ENCODE results near the gene SLC9A7.
"Not testable (repeated sequence)": the region's sequence is repeated elsewhere in the genome, so short reads cannot be mapped to it uniquely, and the experiment has no call there.

SLC9A7 gene

DNA sequence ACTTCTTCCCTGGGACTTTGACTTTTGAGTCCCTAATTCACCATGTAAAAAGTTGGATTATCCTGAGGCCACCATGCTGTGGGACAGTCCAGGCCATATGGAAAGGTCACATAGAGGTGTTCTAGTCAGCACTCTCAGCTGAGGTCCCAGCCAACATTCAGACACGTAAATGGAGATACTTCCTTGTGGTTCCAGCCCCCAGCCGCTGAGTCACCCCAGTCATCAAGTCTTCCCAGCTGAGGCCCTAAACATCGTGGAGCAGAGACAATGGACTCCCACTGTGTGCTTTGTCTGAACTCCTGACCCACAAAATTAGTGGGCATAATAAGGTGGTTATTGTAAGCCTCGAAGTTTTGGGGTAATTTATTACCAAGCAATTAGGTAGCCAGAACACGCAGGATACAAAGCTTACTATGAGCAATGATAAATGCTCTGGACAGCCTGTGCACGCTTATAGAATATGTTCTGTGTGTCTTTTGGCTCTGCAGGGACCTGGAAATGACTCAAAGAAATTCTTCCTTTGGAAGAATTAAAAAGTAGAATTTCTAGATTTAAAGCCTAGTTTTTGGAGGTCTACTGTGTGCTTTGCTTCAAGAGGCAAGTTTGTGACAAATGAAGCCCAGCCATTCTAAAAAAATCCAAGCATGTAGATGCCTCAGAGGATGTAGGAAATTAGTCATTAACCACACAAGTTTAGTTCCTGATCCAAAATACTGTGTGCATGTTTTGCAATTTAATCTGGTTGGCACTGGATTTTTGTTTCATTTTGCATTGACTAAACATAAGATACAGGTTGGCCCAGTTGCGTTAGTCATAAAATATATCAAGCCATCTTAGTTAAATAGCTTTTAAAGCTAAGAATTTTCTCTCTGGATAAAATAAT is 33.2 kb upstream of the SLC9A7 start:
- DNase-seq (ENCODE audit: low read depth) = no peak
- no peak overlapping the region for H3K4me3 ChIP-seq (ENCODE audit: low read length)
- TF ChIP-seq, protein P1, sequence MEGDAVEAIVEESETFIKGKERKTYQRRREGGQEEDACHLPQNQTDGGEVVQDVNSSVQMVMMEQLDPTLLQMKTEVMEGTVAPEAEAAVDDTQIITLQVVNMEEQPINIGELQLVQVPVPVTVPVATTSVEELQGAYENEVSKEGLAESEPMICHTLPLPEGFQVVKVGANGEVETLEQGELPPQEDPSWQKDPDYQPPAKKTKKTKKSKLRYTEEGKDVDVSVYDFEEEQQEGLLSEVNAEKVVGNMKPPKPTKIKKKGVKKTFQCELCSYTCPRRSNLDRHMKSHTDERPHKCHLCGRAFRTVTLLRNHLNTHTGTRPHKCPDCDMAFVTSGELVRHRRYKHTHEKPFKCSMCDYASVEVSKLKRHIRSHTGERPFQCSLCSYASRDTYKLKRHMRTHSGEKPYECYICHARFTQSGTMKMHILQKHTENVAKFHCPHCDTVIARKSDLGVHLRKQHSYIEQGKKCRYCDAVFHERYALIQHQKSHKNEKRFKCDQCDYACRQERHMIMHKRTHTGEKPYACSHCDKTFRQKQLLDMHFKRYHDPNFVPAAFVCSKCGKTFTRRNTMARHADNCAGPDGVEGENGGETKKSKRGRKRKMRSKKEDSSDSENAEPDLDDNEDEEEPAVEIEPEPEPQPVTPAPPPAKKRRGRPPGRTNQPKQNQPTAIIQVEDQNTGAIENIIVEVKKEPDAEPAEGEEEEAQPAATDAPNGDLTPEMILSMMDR (conservative IDR thresholded peaks at IDR 0.05; ENCODE audit: low read depth, low read length) = no peak

DNA sequence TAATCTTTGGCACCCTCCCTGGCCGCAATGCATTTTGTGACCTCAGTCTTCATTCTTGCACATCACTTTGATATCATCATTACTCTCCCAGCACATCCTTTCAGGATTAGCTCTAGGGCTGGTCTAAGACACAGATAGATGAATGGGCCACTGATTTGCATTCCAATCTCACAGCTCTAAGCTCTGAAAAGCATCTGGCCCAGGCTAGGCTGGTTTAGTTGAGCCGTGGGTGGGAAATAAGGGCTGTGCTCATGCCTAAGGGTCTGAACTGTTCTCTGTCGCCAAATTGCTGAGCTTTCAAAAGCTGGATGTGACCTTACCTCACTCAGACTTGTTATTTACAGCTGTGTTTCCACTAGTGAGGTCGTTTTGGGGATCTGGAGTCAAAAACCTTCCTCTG is 30.0 kb upstream of the SLC9A7 start:
- H3K4me3 ChIP-seq (ENCODE audit: low read length) = no peak overlapping the region
- TF ChIP-seq, protein P1 (conservative IDR thresholded peaks at IDR 0.05; ENCODE audit: low read depth, low read length) = no peak
- DNase-seq (ENCODE audit: low read depth) = no peak

DNA sequence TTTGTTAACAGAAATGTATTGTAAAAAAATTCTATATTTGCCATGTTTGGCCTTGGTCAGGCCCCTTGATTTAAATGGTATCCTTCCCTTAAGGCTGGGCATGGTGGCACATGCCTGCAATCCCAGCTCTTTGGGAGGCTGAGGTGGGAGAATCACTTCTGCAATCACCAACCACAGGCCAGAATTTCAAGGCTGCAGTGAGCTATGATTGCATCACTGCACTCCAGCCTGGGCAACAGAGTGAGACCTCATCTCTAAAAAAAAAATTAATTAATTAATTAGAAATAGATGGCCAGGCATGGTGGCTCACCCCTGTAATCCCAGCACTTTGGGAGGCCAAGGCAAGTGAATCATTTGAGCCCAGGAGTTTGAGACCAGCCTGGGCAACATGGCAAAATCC is 25.5 kb upstream of the SLC9A7 start:
- not testable (repeated sequence) for DNase-seq (ENCODE audit: low read depth); H3K4me3 ChIP-seq (ENCODE audit: low read length)

DNA sequence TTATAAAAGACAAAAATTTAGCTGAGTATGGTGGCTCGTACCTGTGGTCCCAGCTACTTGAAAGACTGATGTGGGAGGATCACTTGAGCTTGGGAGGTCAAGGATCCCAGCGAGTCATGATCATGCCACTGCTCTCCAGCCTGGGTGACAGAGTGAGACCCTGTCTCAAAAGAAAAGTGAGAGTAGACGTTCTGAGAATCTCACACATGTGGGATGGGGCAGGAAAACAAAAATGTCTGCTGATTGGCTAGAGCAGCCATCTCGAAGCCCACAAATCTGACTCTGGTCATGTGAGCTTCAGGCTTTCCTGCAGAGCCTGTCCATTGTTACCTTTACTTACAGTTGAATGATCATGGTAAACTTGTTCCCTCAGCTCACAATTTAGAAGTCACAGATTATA is 23.1 kb upstream of the SLC9A7 start:
- TF ChIP-seq, protein P1 (conservative IDR thresholded peaks at IDR 0.05; ENCODE audit: low read depth, low read length) = no peak
- no peak for DNase-seq (ENCODE audit: low read depth)
- H3K4me3 ChIP-seq (ENCODE audit: low read length) = no peak overlapping the region

DNA sequence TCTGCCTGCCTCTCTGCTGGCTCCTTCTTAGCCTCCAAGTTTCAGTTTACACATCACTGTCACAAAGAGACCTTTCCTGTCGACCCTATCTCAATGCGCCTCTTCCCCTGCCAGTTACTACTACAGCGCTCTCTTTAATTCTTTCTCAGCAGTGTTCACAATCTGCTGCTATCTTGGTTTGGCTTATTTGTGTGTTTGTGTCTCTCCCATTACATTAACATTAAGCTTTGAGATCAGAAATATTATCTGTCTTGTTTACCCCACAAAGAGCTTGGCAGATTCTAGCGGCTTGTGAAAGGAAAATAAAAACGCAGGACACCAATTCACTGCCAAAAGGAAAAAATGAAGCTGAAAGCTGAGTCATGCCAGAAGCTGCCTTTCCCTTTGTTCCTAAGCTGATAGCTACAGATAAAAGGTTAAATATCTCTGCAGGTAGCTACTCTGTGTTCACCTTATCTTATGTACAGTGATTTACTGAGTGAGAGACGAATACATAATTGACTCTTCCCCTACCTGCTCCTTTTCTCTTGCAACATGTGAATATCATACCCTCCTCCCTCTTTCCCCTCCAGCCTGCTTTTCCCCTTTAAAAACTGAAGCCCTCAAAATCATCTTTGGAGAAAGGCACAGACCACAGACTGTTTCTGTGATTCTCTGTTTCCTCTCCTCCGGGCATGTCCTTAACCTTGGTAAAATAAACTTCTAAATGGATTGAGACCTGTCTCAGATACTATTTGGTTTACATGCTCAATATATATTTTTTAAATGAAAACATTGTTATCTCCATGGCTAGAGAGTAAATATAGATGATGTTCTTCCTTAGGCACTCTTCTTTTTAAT is 19.3 kb upstream of the SLC9A7 start:
- no peak for DNase-seq (ENCODE audit: low read depth)
- TF ChIP-seq, protein P1 (conservative IDR thresholded peaks at IDR 0.05; ENCODE audit: low read depth, low read length) = no peak
- H3K4me3 ChIP-seq (ENCODE audit: low read length) = no peak overlapping the region

DNA sequence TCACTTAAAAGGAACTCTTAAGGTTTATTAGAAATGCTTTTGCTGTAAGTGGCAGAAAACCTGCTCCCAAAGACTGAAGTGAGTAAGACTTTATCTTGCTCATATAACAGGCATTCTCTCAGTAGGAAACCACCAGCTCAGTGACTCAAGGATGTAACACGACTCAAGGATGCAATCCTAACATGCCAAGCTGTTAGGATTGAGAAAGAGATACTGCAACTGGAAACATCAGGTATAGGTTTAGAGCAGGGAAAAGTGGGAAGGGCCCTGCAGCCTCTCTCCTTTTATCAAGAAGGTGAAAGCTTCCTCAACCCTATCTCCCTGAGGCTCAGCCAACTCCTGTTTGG is 11.9 kb upstream of the SLC9A7 start:
- H3K4me3 ChIP-seq (ENCODE audit: low read length) = no peak overlapping the region
- TF ChIP-seq, protein P1 (conservative IDR thresholded peaks at IDR 0.05; ENCODE audit: low read depth, low read length) = no peak
- no peak for DNase-seq (ENCODE audit: low read depth)

DNA sequence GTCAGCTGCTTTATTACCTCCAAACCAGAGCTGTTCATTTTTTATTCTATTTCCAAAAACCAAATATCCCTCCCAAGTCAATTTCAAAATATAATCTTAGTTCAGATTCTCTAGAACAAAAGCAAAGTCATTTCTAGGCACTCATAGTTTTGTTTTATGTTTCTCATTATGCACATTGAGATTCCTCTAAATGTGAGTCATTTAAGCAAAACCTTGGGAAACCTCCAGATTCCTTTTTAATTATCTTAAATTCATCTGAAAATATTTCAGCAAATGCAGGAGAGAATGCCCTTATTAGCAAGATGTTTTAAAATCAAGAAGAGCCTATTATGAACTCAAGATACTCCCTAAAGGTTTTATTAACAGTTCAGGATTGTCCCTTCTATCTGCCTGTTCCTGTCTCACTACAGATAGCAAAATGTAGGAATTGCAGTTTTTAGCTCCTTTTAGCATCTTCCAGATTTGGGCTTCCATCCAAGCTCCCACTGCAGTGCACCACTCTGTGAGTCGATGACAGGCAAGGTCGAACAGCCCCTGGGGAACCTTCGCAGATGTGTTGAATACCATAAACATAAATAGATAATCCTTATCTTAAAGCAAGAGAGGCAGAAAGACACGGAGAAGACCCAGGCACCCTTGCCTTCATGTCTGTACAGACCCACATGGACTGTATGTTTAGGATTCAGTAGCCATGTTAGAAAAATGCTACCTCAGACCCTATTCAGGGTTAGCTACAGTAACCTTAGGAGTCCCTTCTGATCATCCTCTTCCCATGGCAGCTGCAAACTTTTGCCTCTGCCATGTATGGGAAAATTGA is 11.3 kb upstream of the SLC9A7 start:
- TF ChIP-seq, protein P1 (conservative IDR thresholded peaks at IDR 0.05; ENCODE audit: low read depth, low read length) = no peak
- H3K4me3 ChIP-seq (ENCODE audit: low read length) = no peak overlapping the region
- DNase-seq (ENCODE audit: low read depth) = no peak
